ENCODE data around the gene NADK. TPM values are rescaled to one million over a fixed set of nuclear protein-coding genes. Genes with fewer than 3 reads are reported as not detected.

NADK gene
- total and polyA plus RNA-seq, 2 of the 13 experiments (the other 11 are each of a cell fraction or from before 2014, with no cell fraction given) = 56.6 to 60.1 TPM

DNA sequence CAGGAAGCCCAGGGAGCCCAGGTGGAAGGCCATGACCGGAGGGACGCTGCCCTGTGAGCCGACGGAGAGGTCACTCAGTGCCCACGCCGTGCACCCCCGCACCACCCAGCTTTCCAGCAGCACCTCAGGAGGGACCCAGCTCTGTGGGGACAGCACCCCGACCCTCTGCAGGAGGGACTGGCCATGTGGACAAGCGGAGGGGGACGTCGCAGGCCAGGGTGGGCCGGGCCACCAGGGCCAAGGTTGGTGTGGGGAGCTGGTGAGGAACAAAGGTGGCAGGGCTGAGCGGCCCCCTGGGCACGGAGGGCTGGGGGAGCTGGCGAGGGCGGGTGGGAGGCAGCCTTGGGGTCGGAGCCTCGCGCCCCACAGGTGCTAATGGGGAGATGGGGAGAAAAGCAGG, 22.8 kb downstream of the NADK start:
- TF ChIP-seq DR1 (CRISPR knock-in tag; IDR thresholded peaks at IDR 0.05) (no peak), SAP130 (CRISPR knock-in tag; IDR thresholded peaks at IDR 0.05; ENCODE audit: low read depth) (no peak), CREB3 (CRISPR knock-in tag; IDR thresholded peaks at IDR 0.05) (no peak), SAFB2 (CRISPR knock-in tag; IDR thresholded peaks at IDR 0.05; ENCODE audit: borderline replicate concordance, low read depth) (no peak), ZNF34 (CRISPR knock-in tag; IDR thresholded peaks at IDR 0.05; ENCODE audit: borderline replicate concordance) (no peak), ZFP1 (CRISPR knock-in tag; IDR thresholded peaks at IDR 0.05) (no peak), ZBTB33 (CRISPR knock-in tag; IDR thresholded peaks at IDR 0.05) (no peak), SATB2 (CRISPR knock-in tag; IDR thresholded peaks at IDR 0.05) (no peak), TEAD3 (CRISPR knock-in tag; optimal IDR thresholded peaks at IDR 0.05; ENCODE audit: borderline replicate concordance) (no peak), MYNN (CRISPR knock-in tag; IDR thresholded peaks at IDR 0.05; ENCODE audit: low read depth) (no peak)
- TF ChIP-seq, protein P1, sequence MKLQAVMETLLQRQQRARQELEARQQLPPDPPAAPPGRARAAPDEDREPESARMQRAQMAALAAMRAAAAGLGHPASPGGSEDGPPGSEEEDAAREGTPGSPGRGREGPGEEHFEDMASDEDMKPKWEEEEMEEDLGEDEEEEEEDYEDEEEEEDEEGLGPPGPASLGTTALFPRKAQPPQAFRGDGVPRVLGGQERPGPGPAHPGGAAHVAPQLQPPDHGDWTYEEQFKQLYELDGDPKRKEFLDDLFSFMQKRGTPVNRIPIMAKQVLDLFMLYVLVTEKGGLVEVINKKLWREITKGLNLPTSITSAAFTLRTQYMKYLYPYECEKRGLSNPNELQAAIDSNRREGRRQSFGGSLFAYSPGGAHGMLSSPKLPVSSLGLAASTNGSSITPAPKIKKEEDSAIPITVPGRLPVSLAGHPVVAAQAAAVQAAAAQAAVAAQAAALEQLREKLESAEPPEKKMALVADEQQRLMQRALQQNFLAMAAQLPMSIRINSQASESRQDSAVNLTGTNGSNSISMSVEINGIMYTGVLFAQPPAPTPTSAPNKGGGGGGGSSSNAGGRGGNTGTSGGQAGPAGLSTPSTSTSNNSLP (IDR thresholded peaks at IDR 0.05; ENCODE audit: low read depth, low read length) = no peak
- TF ChIP-seq, protein P2, sequence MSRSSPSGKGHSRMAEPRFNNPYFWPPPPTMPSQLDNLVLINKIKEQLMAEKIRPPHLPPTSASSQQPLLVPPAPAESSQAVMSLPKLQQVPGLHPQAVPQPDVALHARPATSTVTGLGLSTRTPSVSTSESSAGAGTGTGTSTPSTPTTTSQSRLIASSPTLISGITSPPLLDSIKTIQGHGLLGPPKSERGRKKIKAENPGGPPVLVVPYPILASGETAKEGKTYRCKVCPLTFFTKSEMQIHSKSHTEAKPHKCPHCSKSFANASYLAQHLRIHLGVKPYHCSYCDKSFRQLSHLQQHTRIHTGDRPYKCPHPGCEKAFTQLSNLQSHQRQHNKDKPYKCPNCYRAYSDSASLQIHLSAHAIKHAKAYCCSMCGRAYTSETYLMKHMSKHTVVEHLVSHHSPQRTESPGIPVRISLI (CRISPR knock-in tag; IDR thresholded peaks at IDR 0.05; ENCODE audit: borderline replicate concordance) = no peak
- TF ChIP-seq, protein P3, sequence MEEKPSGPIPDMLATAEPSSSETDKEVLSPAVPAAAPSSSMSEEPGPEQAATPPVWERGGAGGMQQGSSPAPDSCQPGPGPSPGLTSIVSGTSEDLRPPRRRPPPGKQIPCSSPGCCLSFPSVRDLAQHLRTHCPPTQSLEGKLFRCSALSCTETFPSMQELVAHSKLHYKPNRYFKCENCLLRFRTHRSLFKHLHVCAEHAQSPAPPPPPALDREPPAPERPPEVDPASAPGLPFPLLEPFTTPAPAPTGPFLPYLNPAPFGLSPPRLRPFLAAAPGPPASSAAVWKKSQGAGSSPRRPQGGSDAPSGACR (CRISPR knock-in tag; IDR thresholded peaks at IDR 0.05) = no peak
- intact Hi-C loops (cut with micrococcal nuclease; ENCODE audit: unreplicated experiment) = no loop called here
- POLR2A ChIA-PET = interaction anchor here (1.2 kb wide), 1 partner anchor 13 kb away, joined by 3 read pairs; no protein-coding TSS in a partner anchor

More for the DNA sequence above, 22.8 kb downstream of the NADK start:
- ATAC-seq (no peak), DNase-seq (ENCODE audit: low spot score) (no peak), FAIRE-seq (no peak)
- Histone ChIP-seq H3K27me3 (ENCODE audit: control insufficient read depth in 1 of 2, insufficient read depth in 2 of 2, low read length in 2 of 2) (no peaks in the 10 kb centered on the region), H3K9me3 (ENCODE audit: low read length) (no peaks in the 10 kb centered on the region), H3K79me2 (ENCODE audit: insufficient read depth, low read length) (no peaks in the 10 kb centered on the region), H3K9ac (ENCODE audit: insufficient read depth, low read depth, low read length) (no peak overlapping the region), H3K4me3 (replicated peaks in 1 of 3; ENCODE audit: insufficient read depth in 1 of 3, low read depth in 2 of 3, low read length in 3 of 3) (no peak overlapping the region), H2AFZ (ENCODE audit: low read length) (no peak overlapping the region), H3K4me1 (ENCODE audit: insufficient read depth, low read length) (peaks cover 21% of the 10 kb centered on the region), H3K4me2 (ENCODE audit: low read depth, low read length) (no peak overlapping the region), H4K20me1 (ENCODE audit: insufficient read depth, low read length) (no peaks in the 10 kb centered on the region), H3K27ac (ENCODE audit: extremely low read length, insufficient read depth, low read length) (no peak overlapping the region), H3K36me3 (replicated peaks in 1 of 2; ENCODE audit: control insufficient read depth in 1 of 2, insufficient read depth in 2 of 2, low read length in 2 of 2) (peaks cover 26 to 56% of the 10 kb centered on the region in 2 experiments; a peak in 4 of 5 replicates)
- in situ Hi-C loops (cut with HindIII; ENCODE audit: extremely low pct_ligation_motif_present, low pct_unique_long_range_greater_than_20kb) = no loop called here
- WGBS (ENCODE audit: low lambda C conversion rate) = 90% methylated on average over 13 of the region's 19 CpGs
- no TSS peak for BruUV-seq (replicated peaks)
- CTCF ChIA-PET (ENCODE audit: low intra/inter-chr PET ratio, low total read pairs) = no interaction called here

Data from HepG2 (cell line).